ENCODE data around the gene DNAJA3. TPM values are rescaled to one million over a fixed set of nuclear protein-coding genes. Genes with fewer than 3 reads are reported as not detected.
A peak's percentile ranks its signal among the peaks of the same experiment; 100 is the strongest.

Gene DNAJA3
- total RNA-seq, 1 donor from 2014 or later, result 27.3 TPM

DNA sequence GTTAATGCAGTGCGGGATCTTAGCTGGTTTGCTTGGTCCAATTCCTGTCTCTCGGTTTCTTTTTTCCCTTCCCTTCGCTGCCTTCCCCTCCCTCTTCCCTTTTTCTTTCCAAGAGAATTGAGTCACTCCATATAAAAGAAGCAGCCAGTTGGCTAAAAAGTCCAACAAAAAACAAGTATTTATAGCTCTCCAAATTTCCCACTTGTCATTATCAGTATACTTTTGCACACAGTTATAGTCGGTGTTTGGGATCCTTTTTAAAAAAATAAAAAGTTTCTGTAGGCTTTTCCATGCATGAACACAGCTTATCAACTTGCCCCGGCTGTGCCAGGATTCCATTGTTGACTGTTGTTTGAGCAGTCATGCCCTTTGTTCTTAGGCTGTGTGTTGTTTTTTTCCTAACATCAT is 75.4 kb downstream of the DNAJA3 start:
- H3K36me3 Mint-ChIP-seq, result no peaks in the 10 kb centered on the region
- Histone ChIP-seq H4K20me1 (ENCODE audit: low read depth) (peaks cover 4% of the 10 kb centered on the region), H3K79me2 (ENCODE audit: low read depth) (peaks cover 5% of the 10 kb centered on the region), H3K4me3 (no peak overlapping the region), H3K27me3 (no peaks in the 10 kb centered on the region), H2AFZ (replicated peaks) (no peak overlapping the region), H3K36me3 (no peaks in the 10 kb centered on the region), H3K9ac (no peak overlapping the region), H3K9me3 (ENCODE audit: low read depth) (no peaks in the 10 kb centered on the region), H3K4me2 (peak overlapping the region; percentile 40), H3K27ac (no peak overlapping the region), H3K4me1 (peaks cover 15% of the 10 kb centered on the region), H3F3A (ENCODE audit: low read depth) (no peaks in the 10 kb centered on the region)
- H3K9me3 Mint-ChIP-seq, result no peaks in the 10 kb centered on the region
- H3K27me3 Mint-ChIP-seq (ENCODE audit: insufficient read depth, low read depth), result peaks cover 2% of the 10 kb centered on the region
- H3K4me3 Mint-ChIP-seq, result no peak overlapping the region
- H3K4me1 Mint-ChIP-seq, result peaks cover 25% of the 10 kb centered on the region
- TF ChIP-seq EZH2phosphoT487 (IDR thresholded peaks at IDR 0.05) (no peak), EZH2 (IDR thresholded peaks at IDR 0.05) (no peak)
- TF ChIP-seq, protein P1, sequence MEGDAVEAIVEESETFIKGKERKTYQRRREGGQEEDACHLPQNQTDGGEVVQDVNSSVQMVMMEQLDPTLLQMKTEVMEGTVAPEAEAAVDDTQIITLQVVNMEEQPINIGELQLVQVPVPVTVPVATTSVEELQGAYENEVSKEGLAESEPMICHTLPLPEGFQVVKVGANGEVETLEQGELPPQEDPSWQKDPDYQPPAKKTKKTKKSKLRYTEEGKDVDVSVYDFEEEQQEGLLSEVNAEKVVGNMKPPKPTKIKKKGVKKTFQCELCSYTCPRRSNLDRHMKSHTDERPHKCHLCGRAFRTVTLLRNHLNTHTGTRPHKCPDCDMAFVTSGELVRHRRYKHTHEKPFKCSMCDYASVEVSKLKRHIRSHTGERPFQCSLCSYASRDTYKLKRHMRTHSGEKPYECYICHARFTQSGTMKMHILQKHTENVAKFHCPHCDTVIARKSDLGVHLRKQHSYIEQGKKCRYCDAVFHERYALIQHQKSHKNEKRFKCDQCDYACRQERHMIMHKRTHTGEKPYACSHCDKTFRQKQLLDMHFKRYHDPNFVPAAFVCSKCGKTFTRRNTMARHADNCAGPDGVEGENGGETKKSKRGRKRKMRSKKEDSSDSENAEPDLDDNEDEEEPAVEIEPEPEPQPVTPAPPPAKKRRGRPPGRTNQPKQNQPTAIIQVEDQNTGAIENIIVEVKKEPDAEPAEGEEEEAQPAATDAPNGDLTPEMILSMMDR (IDR thresholded peaks at IDR 0.05), result no peak
- H3K27ac Mint-ChIP-seq, result no peak overlapping the region
- DNase-seq (ENCODE audit: low spot score), result peak; percentile 26

DNA sequence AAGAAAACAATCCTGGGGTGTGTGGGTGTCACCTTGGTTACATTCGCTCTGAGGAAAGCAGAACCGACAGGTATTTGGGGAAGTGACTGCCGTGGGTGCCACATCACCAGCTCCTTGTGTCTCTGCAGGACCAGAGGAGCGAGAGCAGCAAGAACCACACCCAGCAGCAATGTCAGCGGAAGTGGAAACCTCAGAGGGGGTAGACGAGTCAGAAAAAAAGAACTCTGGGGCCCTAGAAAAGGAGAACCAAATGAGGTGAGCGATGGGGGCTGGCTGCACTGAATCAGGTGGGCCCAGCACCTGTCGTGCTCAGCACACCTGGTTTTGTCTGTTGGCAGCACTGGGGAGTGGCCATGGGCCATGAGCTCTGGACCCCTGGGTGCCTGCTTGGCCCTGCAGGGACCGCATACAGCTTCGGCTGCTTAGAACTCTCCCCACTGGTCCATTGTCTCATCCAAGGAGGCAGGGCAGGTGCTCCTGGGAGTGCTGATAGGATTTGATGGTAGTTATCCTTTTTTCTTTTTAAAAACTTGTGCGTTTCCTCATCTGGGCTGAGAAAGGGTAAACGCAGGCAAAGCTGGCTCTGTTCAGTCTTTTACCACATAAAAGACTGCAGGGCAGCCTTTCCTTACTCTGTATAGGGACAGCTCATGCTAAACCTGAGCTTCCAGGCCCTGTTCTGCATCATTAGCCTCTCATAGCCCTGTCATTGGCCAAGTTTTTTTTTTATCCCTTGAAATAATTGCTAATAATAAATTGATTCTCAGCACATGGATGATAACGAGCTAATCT is 79.9 kb downstream of the DNAJA3 start:
- H3K36me3 ChIP-seq, result no peaks in the 10 kb centered on the region
- Mint-ChIP-seq H3K27me3 (ENCODE audit: insufficient read depth, low read depth) (peaks cover 2% of the 10 kb centered on the region), H3K36me3 (peaks cover 2% of the 10 kb centered on the region), H3K27ac (no peak overlapping the region), H3K4me1 (peaks cover 9% of the 10 kb centered on the region), H3K4me3 (no peak overlapping the region), H3K9me3 (no peaks in the 10 kb centered on the region)
- TF ChIP-seq, protein P1 (IDR thresholded peaks at IDR 0.05), result no peak
- TF ChIP-seq EZH2 (IDR thresholded peaks at IDR 0.05), result no peak
- no peak for TF ChIP-seq EZH2phosphoT487 (IDR thresholded peaks at IDR 0.05)
- peaks cover 3% of the 10 kb centered on the region for H3F3A ChIP-seq (ENCODE audit: low read depth)
- H3K9me3 ChIP-seq (ENCODE audit: low read depth), result no peaks in the 10 kb centered on the region
- no peak overlapping the region for H3K4me2 ChIP-seq
- DNase-seq (ENCODE audit: low spot score), result no peak
- H3K4me3 ChIP-seq, result no peak overlapping the region
- H3K27ac ChIP-seq, result no peak overlapping the region
- H4K20me1 ChIP-seq (ENCODE audit: low read depth), result peaks cover 4% of the 10 kb centered on the region
- H2AFZ ChIP-seq (replicated peaks), result no peak overlapping the region
- H3K9ac ChIP-seq, result no peak overlapping the region
- peaks cover 11% of the 10 kb centered on the region for H3K4me1 ChIP-seq
- peaks cover 5% of the 10 kb centered on the region for H3K79me2 ChIP-seq (ENCODE audit: low read depth)
- H3K27me3 ChIP-seq, result no peaks in the 10 kb centered on the region

Small RNA genes lying within 50 kb of the gene (small RNA-seq; reads per million reads assigned to genes)
- not detected for gene AC012676.2

Other genes with a start within 250 kb of the DNAJA3 start
- 0.06 and 0.22 TPM in 2 replicates for gene SRL, start 183.8 kb upstream of the DNAJA3 start, total RNA-seq (ENCODE audit: low replicate concordance)
- 19.8 and 24.8 TPM in 2 replicates for gene TFAP4, start 152.8 kb upstream of the DNAJA3 start, total RNA-seq (ENCODE audit: low replicate concordance)
- gene GLIS2, start 109.8 kb upstream of the DNAJA3 start, total RNA-seq (ENCODE audit: low replicate concordance), result 0.15 and 1.3 TPM in 2 replicates
- gene PAM16, start 74.5 kb upstream of the DNAJA3 start, total RNA-seq (ENCODE audit: low replicate concordance), result 17.0 and 40.8 TPM in 2 replicates
- gene VASN, start 54.0 kb upstream of the DNAJA3 start, total RNA-seq (ENCODE audit: low replicate concordance), result 3.1 and 7.5 TPM in 2 replicates
- 6.8 and 21.8 TPM in 2 replicates for gene CORO7, start 9.3 kb upstream of the DNAJA3 start, total RNA-seq (ENCODE audit: low replicate concordance)
- gene NMRAL1, start 48.8 kb downstream of the DNAJA3 start, total RNA-seq (ENCODE audit: low replicate concordance), result 47.1 and 69.1 TPM in 2 replicates
- 11.5 and 20.3 TPM in 2 replicates for gene HMOX2, start 50.5 kb downstream of the DNAJA3 start, total RNA-seq (ENCODE audit: low replicate concordance)
- 13.1 and 32.6 TPM in 2 replicates for gene CDIP1, start 112.9 kb downstream of the DNAJA3 start, total RNA-seq (ENCODE audit: low replicate concordance)
- 0.11 and 0.99 TPM in 2 replicates for gene C16orf96, start 130.5 kb downstream of the DNAJA3 start, total RNA-seq (ENCODE audit: low replicate concordance)
- gene UBALD1, start 189.0 kb downstream of the DNAJA3 start, total RNA-seq (ENCODE audit: low replicate concordance), result 0.97 and 11.9 TPM in 2 replicates
- gene MGRN1, start 199.0 kb downstream of the DNAJA3 start, total RNA-seq (ENCODE audit: low replicate concordance), result 17.5 and 22.4 TPM in 2 replicates